HG03039 (cell line): Measurements from ENCODE around the gene IKZF5.

Experiments
- ATAC-seq: cut with Tn5 transposase; IDR thresholded peaks from one replicate; pipeline ENCODE4 v1.9.1; 2021; ENCODE audit warnings: mild to moderate bottlenecking, moderate library complexity; ENCODE audit not compliant: unreplicated experiment

The IKZF5 gene

GRCh38 chr10:123008355-123009104 lies at the start of gene IKZF5, which contains the start of gene ACADSB:
Gene IKZF5, minus strand, starts transcription at chr10:123008795. Its CDS starts 10,170 bp downstream, at chr10:122998625.
Gene ACADSB, plus strand, starts transcription at chr10:123009006. Its CDS starts 24 bp downstream, at chr10:123009030.
- ATAC-seq = peak; percentile 80

- no peak for ATAC-seq
These were observed 49.4 kb upstream of the IKZF5 start for GRCh38 chr10:123057968-123058367.

DNA sequence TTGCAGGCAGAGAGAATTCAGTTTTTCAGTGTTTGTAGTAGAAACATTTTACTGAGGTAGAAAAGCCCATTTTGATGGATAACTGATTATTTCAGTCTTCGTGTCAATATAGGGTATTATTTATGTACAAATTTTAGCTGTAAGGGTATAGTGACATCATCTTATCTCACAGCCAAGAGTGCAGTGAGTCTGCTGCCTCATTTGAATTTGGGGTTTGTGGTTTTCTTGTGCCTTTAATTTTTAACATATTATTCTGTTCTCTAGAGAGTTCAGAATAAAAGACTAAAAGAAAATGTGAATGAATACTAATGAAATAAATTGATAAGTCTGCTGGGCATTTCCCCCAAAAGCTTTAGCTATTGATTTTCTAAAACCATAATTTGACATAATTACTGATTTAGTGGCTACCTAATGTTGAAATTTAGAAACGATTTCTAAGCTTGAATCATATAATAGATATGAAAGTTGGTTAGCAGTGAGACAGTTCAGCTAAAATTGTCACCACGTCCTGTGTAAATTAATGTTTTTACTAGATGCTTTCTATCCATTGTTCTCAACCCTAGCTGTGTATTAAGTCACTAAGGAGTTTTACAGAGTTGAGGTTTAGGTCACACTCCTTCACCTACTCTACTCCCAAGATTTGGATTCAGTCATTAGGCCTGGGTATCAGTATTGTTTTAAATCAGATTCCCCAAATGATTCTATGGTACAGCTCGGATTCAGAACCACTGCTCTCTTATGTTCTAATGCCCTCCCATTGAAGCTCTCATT lies 37.6 kb upstream of the IKZF5 start:
- ATAC-seq = no peak

- ATAC-seq = no peak
These were observed 35.8 kb upstream of the IKZF5 start for GRCh38 chr10:123044391-123044790.

DNA sequence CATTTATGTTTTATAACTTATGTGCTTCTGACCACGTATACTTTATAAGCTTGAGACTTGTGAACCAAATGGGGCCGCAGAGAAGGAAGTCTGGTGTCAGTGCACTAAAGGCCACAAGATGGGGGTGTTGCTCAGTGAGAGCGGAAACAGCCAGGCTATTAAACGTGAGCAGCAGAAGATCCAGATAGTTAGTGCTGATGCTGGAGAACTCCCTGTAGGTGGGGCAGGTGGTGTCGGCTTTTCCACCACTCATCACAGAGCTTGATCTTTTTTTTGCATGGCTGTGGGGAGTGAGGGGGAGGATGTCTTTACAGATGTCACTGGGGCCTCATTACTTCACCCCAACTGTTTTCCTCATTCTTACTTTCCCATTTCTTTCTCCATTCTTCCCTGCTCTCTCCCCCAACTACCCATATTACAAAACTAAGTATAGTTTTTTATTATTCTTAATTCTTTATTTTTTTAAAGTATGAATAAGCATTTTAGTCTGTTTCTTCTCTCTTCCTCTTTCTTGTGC lies 34.9 kb upstream of the IKZF5 start:
- ATAC-seq = no peak

- ATAC-seq = no peak
These were observed 34.3 kb upstream of the IKZF5 start for GRCh38 chr10:123042708-123043408.

GRCh38 chr10:123039632-123039930 lies 31.0 kb upstream of the IKZF5 start:
- no peak for ATAC-seq

DNA sequence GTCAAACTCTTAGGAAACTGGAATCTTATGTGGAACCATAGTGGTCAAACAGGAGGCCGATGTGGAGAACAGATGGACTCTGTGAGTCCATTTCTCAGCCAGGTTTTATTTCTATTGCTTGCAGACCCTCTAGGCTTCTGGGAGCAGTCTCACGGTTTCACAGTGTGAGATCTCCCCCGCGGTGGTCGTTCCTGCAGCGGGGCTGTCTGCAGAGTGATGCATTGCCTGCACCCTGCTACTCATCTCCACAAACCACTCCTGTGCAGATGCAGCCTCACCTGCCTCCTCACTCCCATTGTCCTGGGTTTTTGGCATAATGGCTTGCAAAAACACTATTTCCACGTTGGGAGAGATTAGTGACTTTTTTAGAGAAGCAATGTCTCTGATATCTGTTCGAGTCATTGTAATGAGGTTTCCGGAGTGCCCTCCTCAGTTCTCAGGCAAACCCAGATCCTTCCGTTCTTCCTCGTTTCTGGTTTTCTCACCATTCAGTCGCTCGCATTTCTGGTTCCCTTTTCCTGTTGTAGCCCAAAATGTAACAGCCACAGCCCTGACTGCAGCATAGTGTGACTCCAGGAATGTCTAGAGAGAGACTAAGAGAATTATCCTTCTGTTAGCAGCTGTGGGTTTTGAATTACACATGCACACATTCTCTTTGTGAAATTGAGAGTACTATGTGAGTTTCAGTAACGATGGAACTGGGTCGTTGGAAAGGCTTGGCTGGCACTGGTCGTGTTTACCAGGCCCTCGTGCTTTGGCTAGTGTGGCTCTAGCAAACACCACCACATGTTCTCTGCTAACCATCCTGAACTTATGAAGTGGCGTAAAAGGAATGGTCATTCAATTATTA lies 30.4 kb upstream of the IKZF5 start:
- ATAC-seq = no peak

- ATAC-seq = no peak
These were observed 27.0 kb upstream of the IKZF5 start for GRCh38 chr10:123035467-123036086.

DNA sequence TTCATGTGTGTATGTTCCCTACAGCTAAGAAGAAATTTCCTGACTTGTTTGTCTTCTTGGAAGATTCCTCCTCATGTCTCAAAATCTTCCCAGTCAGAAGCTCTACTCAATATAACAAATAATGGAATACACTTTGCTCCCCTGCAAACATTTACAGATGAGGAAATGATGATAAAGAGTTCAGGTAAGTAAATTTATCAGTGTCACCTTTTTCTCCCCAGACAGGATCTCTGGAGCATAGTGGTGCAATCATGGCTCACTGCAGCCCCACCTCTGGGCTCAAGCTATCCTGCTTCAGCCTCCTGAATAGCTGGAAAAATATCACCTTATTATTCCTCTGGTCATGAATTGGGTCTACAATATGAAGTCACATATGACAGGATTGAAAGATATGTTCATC lies 25.7 kb upstream of the IKZF5 start:
- no peak for ATAC-seq

GRCh38 chr10:123031124-123031523 lies 22.5 kb upstream of the IKZF5 start:
- no peak for ATAC-seq

DNA sequence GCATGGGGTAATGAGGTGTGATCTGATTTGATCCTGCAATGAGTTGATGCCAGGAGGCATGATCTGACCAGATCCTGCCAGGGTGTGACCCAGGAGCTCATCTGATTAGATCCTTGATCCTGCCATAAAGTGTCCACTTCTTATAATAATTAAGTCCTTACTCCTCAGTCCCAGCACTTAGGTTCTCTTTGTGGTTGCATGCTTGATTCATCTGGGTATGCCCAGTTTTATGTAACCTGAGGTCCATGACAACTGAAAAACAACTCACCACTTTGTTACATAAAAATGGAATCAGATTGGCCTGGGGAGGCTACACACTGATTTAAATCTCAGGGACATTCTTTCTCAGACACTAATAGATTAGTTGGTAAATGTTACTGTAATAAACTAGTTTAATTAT lies 19.3 kb upstream of the IKZF5 start:
- no peak for ATAC-seq

GRCh38 chr10:123026302-123026701 lies 17.7 kb upstream of the IKZF5 start:
- ATAC-seq = no peak

GRCh38 chr10:123024540-123024939 lies 15.9 kb upstream of the IKZF5 start:
- no peak for ATAC-seq

GRCh38 chr10:123021517-123021916 lies 12.9 kb upstream of the IKZF5 start:
- ATAC-seq = no peak

DNA sequence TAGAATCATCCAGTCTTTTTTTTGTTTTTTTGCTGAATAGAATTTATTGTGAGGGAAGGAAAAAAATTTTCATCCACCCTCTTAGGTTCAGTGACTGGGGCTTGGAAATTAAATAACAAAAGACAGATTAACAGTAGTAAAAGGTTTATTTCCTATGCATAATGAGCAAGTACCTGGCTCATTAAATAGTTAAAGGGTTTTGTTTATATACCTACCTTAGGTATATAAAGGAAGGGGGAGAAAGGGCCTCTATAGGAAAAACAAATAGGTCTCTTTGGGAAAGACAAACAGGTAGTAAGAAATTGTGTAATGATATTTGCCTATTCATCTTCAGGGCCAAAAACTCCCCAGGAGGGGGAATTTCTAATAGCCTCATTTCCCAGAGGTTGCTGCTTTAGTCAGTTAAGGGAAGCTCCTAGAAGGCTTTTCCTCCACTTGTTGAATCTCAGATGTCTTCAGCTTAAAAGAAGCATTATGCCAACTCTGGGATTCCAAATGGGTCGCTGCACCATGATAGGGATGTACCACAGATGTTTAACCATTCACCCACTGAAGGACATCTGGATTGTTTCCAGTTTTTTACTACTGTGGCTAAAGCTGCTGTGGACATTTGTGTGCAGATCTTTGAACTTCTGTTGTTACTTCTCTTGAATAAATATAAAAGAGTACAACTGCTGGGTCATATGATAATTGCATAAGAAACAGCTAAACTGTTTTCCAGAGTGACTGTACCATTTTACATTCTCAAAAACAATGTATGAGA lies 11.5 kb upstream of the IKZF5 start:
- ATAC-seq = no peak

GRCh38 chr10:123019264-123019663 lies 10.7 kb upstream of the IKZF5 start:
- no peak for ATAC-seq

DNA sequence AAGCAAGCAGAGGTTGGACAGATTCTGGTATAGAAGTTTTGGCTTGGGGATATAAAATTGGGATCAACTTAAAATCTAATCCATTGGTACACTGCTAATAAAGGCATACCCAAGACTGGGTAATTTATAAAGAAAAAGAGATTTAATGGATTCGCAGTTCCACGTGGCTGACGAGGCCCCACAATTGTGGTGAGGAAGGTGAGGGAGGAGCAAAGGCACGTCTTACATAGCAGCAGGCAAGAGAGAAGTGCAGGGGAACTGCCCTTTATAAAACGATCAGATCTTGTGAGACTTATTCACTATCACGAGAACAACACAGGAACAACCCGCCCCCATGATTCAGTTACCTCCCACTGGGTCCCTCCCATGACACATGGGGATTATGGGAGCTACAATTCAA lies 9.9 kb upstream of the IKZF5 start:
- ATAC-seq = no peak

GRCh38 chr10:123017421-123018165 lies 9.0 kb upstream of the IKZF5 start:
- ATAC-seq = no peak
